ENCODE results near the gene DNMT3B.

The DNMT3B gene

DNA sequence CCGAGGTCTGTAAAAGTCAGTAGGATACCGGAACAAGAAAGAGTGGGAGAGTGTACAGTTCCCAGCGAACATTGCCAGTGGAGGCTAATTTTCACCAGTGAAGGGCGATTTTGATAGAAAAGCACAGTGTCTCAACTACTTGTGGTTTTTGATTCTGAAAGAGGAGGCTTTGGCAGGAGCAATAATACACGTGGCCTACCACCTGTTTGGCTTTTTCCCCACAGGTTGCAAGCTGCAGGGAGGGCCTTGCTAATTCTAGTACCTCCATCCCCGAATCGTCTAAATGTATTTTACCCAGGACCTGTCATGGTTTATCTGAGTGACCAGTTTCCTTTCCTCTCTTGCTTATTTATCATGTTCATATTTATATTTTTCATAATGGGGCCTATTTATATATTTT, 93.2 kb downstream of the DNMT3B start:
- H3K27me3 ChIP-seq (ENCODE audit: insufficient read depth, low read length, poor library complexity): no peaks in the 10 kb centered on the region
- H3K4me2 ChIP-seq (ENCODE audit: insufficient read depth, low read length): no peak overlapping the region
- no peak overlapping the region for H3K9ac ChIP-seq (ENCODE audit: low read depth, low read length)
- no peak overlapping the region for H3K4me3 ChIP-seq (ENCODE audit: low read depth in 1 of 2, low read length in 2 of 2)
- no peaks in the 10 kb centered on the region for H3K4me1 ChIP-seq (ENCODE audit: insufficient read depth, low read length)
- no peak overlapping the region for H3K27ac ChIP-seq (ENCODE audit: low read length)
- TF ChIP-seq EZH2 (IDR thresholded peaks at IDR 0.05; ENCODE audit: borderline replicate concordance, low read depth, low read length, severe bottlenecking): no peak
- TF ChIP-seq, protein P1, sequence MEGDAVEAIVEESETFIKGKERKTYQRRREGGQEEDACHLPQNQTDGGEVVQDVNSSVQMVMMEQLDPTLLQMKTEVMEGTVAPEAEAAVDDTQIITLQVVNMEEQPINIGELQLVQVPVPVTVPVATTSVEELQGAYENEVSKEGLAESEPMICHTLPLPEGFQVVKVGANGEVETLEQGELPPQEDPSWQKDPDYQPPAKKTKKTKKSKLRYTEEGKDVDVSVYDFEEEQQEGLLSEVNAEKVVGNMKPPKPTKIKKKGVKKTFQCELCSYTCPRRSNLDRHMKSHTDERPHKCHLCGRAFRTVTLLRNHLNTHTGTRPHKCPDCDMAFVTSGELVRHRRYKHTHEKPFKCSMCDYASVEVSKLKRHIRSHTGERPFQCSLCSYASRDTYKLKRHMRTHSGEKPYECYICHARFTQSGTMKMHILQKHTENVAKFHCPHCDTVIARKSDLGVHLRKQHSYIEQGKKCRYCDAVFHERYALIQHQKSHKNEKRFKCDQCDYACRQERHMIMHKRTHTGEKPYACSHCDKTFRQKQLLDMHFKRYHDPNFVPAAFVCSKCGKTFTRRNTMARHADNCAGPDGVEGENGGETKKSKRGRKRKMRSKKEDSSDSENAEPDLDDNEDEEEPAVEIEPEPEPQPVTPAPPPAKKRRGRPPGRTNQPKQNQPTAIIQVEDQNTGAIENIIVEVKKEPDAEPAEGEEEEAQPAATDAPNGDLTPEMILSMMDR (IDR thresholded peaks at IDR 0.05; ENCODE audit: borderline replicate concordance, extremely low read depth, low read length, poor library complexity, severe bottlenecking): no peak
- H4K20me1 ChIP-seq (ENCODE audit: insufficient read depth, low read length): no peaks in the 10 kb centered on the region
- peaks cover 6% of the 10 kb centered on the region; the same call in 1 of the 2 replicates for H3K79me2 ChIP-seq (ENCODE audit: insufficient read depth, low read length)
- no peaks in the 10 kb centered on the region for H3K9me3 ChIP-seq (ENCODE audit: insufficient read depth, low read length, severe bottlenecking)
- no peak for DNase-seq
- peaks cover 72% of the 10 kb centered on the region for H3K36me3 ChIP-seq (ENCODE audit: insufficient read depth, low read length)
- ATAC-seq (ENCODE audit: insufficient read depth, low read depth): no peak
- no peak overlapping the region for H2AFZ ChIP-seq (ENCODE audit: low read depth, low read length)

DNA sequence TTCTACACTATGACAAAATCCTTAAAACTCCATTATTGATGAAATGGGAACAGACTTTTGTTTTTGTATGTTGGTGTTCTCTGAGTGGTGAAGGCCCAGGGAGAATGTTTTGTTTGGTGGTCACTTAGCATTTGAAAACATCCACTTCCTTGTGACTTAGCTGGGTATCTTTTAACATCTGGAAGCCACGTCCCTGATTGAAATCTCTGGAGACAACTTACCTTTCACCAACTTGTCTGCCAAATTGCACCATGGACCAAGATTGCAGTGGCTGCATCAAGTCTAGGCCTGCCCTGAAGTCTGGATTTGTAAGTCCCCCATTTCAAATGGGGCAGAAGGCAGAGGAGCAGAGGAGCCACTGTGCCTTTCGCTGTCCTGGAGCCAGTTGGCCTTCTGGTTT, 96.0 kb downstream of the DNMT3B start:
- 0 out of 2 replicates have a peak, but pooled peaks cover 6% of the 10 kb centered on the region for H3K79me2 ChIP-seq (ENCODE audit: insufficient read depth, low read length)
- no peak overlapping the region for H2AFZ ChIP-seq (ENCODE audit: low read depth, low read length)
- TF ChIP-seq, protein P1 (IDR thresholded peaks at IDR 0.05; ENCODE audit: borderline replicate concordance, extremely low read depth, low read length, poor library complexity, severe bottlenecking): no peak
- TF ChIP-seq EZH2 (IDR thresholded peaks at IDR 0.05; ENCODE audit: borderline replicate concordance, low read depth, low read length, severe bottlenecking): no peak
- no peak overlapping the region for H3K27ac ChIP-seq (ENCODE audit: low read length)
- no peak for ATAC-seq (ENCODE audit: insufficient read depth, low read depth)
- H3K4me2 ChIP-seq (ENCODE audit: insufficient read depth, low read length): no peak overlapping the region
- H3K36me3 ChIP-seq (ENCODE audit: insufficient read depth, low read length): peaks cover 45% of the 10 kb centered on the region
- no peak overlapping the region for H3K4me3 ChIP-seq (ENCODE audit: low read depth in 1 of 2, low read length in 2 of 2)
- no peaks in the 10 kb centered on the region for H3K4me1 ChIP-seq (ENCODE audit: insufficient read depth, low read length)
- H3K27me3 ChIP-seq (ENCODE audit: insufficient read depth, low read length, poor library complexity): no peaks in the 10 kb centered on the region
- no peaks in the 10 kb centered on the region for H4K20me1 ChIP-seq (ENCODE audit: insufficient read depth, low read length)
- DNase-seq: no peak
- H3K9ac ChIP-seq (ENCODE audit: low read depth, low read length): no peak overlapping the region
- no peaks in the 10 kb centered on the region for H3K9me3 ChIP-seq (ENCODE audit: insufficient read depth, low read length, severe bottlenecking)

Measured in DND-41 (cell line).